Endothelial cell of umbilical vein (primary cell): Measurements from ENCODE around the gene HMGA1. TPM values are rescaled to one million over a fixed set of nuclear protein-coding genes. Genes with fewer than 3 reads are reported as not detected.

Experiments
- BruUV-seq: library from RNA; stranded (reverse); fragments of 400-500 nt; replicated peaks from 2 replicates; lab custom pipeline; 2021; lab: Mats Ljungman, UMichigan
- CTCF ChIA-PET: fragments of 300-600, 350-600 bp; sonication (Branson Sonifier 250); formaldehyde crosslinking; loops from one replicate; lab custom pipeline; 2021; ENCODE audit warnings: antibody characterized with exemption, inconsistent platforms; lab: Charles Lee
- POLR2A ChIA-PET: fragments of 300-600, 350-600 bp; sonication (Branson Sonifier 250); formaldehyde crosslinking; loops from one replicate; lab custom pipeline; 2021; ENCODE audit warnings: antibody characterized with exemption, inconsistent platforms; lab: Charles Lee
- DNase-seq: peaks from one replicate; pipeline ENCODE4 v3.0.0-alpha.2; 2011; ENCODE audit warnings: low read depth, low spot score
- FAIRE-seq: peaks from 2 replicates; lab custom pipeline; 2011; peaks lifted over from hg19 to GRCh38; lab: Jason Lieb, UNC
- H2AFZ ChIP-seq: 2 replicates; pipeline ENCODE4 v1.6.0; 2012; ENCODE audit warnings: low read depth, low read length, control low read depth, inconsistent platforms
- H3K27ac ChIP-seq: 2 replicates; pipeline ENCODE4 v1.5.1; 2011; ENCODE audit warnings: low read depth, mild to moderate bottlenecking, control low read depth, low read length, moderate library complexity; ENCODE audit not compliant: insufficient read depth
- H3K27me3 ChIP-seq, 2 experiments: 2 replicates each; pipeline versions ENCODE4 v1.6.0 to v1.6.1; 2011; ENCODE audit warnings: low read length in 2 of 2, mixed read lengths in 1 of 2; ENCODE audit not compliant: control insufficient read depth in 2 of 2, insufficient read depth in 2 of 2
- H3K36me3 ChIP-seq, 2 experiments: 2 replicates in 1 of 2; 3 replicates in 1 of 2; pipeline ENCODE4 v1.5.1; 2011; ENCODE audit warnings: low read length in 2 of 2, mild to moderate bottlenecking in 1 of 2, moderate library complexity in 1 of 2; ENCODE audit not compliant: control insufficient read depth in 2 of 2, insufficient read depth in 2 of 2; ENCODE audit errors: extremely low read depth in 1 of 2
- H3K4me1 ChIP-seq: 3 replicates; pipeline ENCODE4 v1.5.1; 2011; ENCODE audit warnings: mild to moderate bottlenecking, low read length; ENCODE audit not compliant: control insufficient read depth, insufficient read depth; ENCODE audit errors: extremely low read depth
- H3K4me2 ChIP-seq: 2 replicates; pipeline ENCODE4 v1.6.1; 2011; ENCODE audit warnings: low read length, control low read depth, mixed read lengths; ENCODE audit not compliant: insufficient read depth
- H3K4me3 ChIP-seq, 3 experiments: fragments of 200-600 bp in 1 of 3; sonication (generic), shearing (Covaris generic) in 1 of 3; replicated peaks in 1 of 3; 2 replicates each; pipeline ENCODE4 v1.5.1; 2011 to 2016; ENCODE audit warnings: control low read depth in 3 of 3, low read length in 3 of 3, mild to moderate bottlenecking in 2 of 3, inconsistent platforms in 1 of 3, low read depth in 1 of 3, moderate library complexity in 1 of 3; ENCODE audit not compliant: insufficient read depth in 1 of 3
- H3K79me2 ChIP-seq: 2 replicates; pipeline ENCODE4 v1.6.0; 2012; ENCODE audit warnings: low read length, inconsistent platforms; ENCODE audit not compliant: control insufficient read depth, insufficient read depth
- H3K9ac ChIP-seq: replicated peaks from 2 replicates; pipeline ENCODE3; 2011; ENCODE audit warnings: low read length, control low read depth; ENCODE audit not compliant: insufficient read depth; ENCODE audit errors: extremely low read depth
- H3K9me1 ChIP-seq: replicated peaks from 3 replicates; pipeline ENCODE4 v1.6.0; 2011; ENCODE audit warnings: mild to moderate bottlenecking, low read length; ENCODE audit not compliant: control insufficient read depth, insufficient read depth; ENCODE audit errors: extremely low read depth
- H3K9me3 ChIP-seq: replicated peaks from 2 replicates; pipeline ENCODE4 v1.5.1; 2012; ENCODE audit warnings: low read length, inconsistent platforms; ENCODE audit not compliant: control insufficient read depth, insufficient read depth
- H4K20me1 ChIP-seq: replicated peaks from 2 replicates; pipeline ENCODE3; 2011; ENCODE audit warnings: mild to moderate bottlenecking, low read length; ENCODE audit not compliant: control insufficient read depth, insufficient read depth; ENCODE audit errors: extremely low read depth
- CTCF ChIP-seq, 2 donors: IDR thresholded peaks; 1 replicate in 1 of 2; 2 replicates in 1 of 2; pipeline ENCODE4 v1.5.1; 2011; ENCODE audit warnings: low read length in 2 of 2, mild to moderate bottlenecking in 2 of 2, moderate library complexity in 2 of 2, control low read depth in 1 of 2, inconsistent platforms in 1 of 2, low read depth in 1 of 2; ENCODE audit not compliant: insufficient read depth in 1 of 2; ENCODE audit errors: extremely low read depth in 1 of 2
- EZH2 ChIP-seq: IDR thresholded peaks from 2 replicates; pipeline ENCODE4 v1.6.1; 2012; ENCODE audit warnings: borderline replicate concordance, low read depth, mild to moderate bottlenecking, moderate library complexity, low read length, inconsistent platforms; ENCODE audit not compliant: severe bottlenecking
- FOS ChIP-seq: IDR thresholded peaks from 2 replicates; pipeline ENCODE4 v1.6.1; 2011; ENCODE audit warnings: mild to moderate bottlenecking, low read length, moderate library complexity, borderline replicate concordance; ENCODE audit not compliant: insufficient read depth
- GATA2 ChIP-seq: IDR thresholded peaks from 2 replicates; pipeline ENCODE4 v1.7.0; 2011; ENCODE audit warnings: low read depth, mild to moderate bottlenecking, moderate library complexity, mixed read lengths, low read length; ENCODE audit not compliant: insufficient read length, insufficient read depth
- JUN ChIP-seq: IDR thresholded peaks from 2 replicates; pipeline ENCODE4 v1.6.1; 2011; ENCODE audit warnings: borderline replicate concordance, low read depth; ENCODE audit not compliant: insufficient read length, insufficient read depth
- MAX ChIP-seq: IDR thresholded peaks from 2 replicates; pipeline ENCODE4 v1.6.1; 2011; ENCODE audit not compliant: insufficient read depth, insufficient read length
- MYC ChIP-seq: IDR thresholded peaks from one replicate; pipeline ENCODE4 v1.6.1; 2011; ENCODE audit warnings: mild to moderate bottlenecking, low read depth, low read length
- POLR2A ChIP-seq: IDR thresholded peaks from 2 replicates; pipeline ENCODE4 v1.6.1; 2012; ENCODE audit warnings: low read depth, mild to moderate bottlenecking, control low read depth, low read length
- POLR2AphosphoS5 ChIP-seq: IDR thresholded peaks from 2 replicates; pipeline ENCODE4 v1.6.1; 2012; ENCODE audit warnings: low read depth, mild to moderate bottlenecking, control low read depth, low read length, moderate library complexity; ENCODE audit not compliant: insufficient read depth
- dilution Hi-C: fragments of 300-500 bp; cut with MboI; formaldehyde crosslinking; loops from one replicate; pipeline ENCODE4 v1.15.0; 2019; ENCODE audit warnings: low sequenced_read_pairs; ENCODE audit not compliant: extremely low pct_ligation_motif_present
- intact Hi-C: fragments of 100-400 bp; cut with micrococcal nuclease; formaldehyde crosslinking; loops from one replicate; pipeline ENCODE4 v1.10.0; 2022
- polyA plus RNA-seq, 4 experiments: library from polyadenylated mRNA; depleted of rRNA in 3 of 4; stranded (reverse) in 3 of 4; unstranded in 1 of 4; fragments of >200 nt; gene quantifications; 2 replicates each; pipeline versions ENCODE4 v1.2.1 to v1.2.3, GENCODE V29; 2011 to 2012; ENCODE audit warnings: missing spikeins in 1 of 4
- total RNA-seq: library from RNA; stranded (reverse); gene quantifications from 2 replicates; pipeline ENCODE4 v1.2.3, GENCODE V29; 2021

The HMGA1 gene
- total and polyA plus RNA-seq, 2 donors (not counting 3 experiments of a cell fraction or from before 2014, with no cell fraction given) = 425 to 1,108 TPM

- TF ChIP-seq FOS (no peak), MAX (no peak), GATA2 (no peak), CTCF (IDR thresholded peaks at IDR 0.05; ENCODE audit: extremely low read depth in 1 of 2, insufficient read depth in 1 of 2, low read depth in 1 of 2, low read length in 2 of 2) (no peak), POLR2AphosphoS5 (no peak), POLR2A (no peak), MYC (no peak), JUN (no peak), EZH2 (no peak)
- ChIA-PET POLR2A (no interaction called here), CTCF (interaction anchor here (0.6 to 1.6 kb wide), 2 partner anchors 96 to 155 kb away, joined by 3 to 6 read pairs; no protein-coding TSS in a partner anchor)
- no peaks in the 10 kb centered on the region for H3K9me3 ChIP-seq
- no peak overlapping the region for H3K4me3 ChIP-seq
- no peaks in the 10 kb centered on the region for H3K36me3 ChIP-seq
- no peaks in the 10 kb centered on the region for H4K20me1 ChIP-seq
- no peaks in the 10 kb centered on the region for H3K9me1 ChIP-seq
- H3K27me3 ChIP-seq = no peaks in the 10 kb centered on the region
- no peaks in the 10 kb centered on the region for H3K4me1 ChIP-seq
- intact Hi-C loops (no loop called here), dilution Hi-C loops (no loop called here)
- BruUV-seq = no TSS peak
- no peak overlapping the region for H3K27ac ChIP-seq
- FAIRE-seq (no peak), DNase-seq (no peak)
- no peak overlapping the region for H3K9ac ChIP-seq
- no peak overlapping the region for H3K4me2 ChIP-seq
- H3K79me2 ChIP-seq = no peaks in the 10 kb centered on the region
- H2AFZ ChIP-seq = no peak overlapping the region
These were observed 22.9 kb downstream of the HMGA1 start for GRCh38 chr6:34259529-34260069.
